ENCODE data around the gene ANTXR1.

DNA sequence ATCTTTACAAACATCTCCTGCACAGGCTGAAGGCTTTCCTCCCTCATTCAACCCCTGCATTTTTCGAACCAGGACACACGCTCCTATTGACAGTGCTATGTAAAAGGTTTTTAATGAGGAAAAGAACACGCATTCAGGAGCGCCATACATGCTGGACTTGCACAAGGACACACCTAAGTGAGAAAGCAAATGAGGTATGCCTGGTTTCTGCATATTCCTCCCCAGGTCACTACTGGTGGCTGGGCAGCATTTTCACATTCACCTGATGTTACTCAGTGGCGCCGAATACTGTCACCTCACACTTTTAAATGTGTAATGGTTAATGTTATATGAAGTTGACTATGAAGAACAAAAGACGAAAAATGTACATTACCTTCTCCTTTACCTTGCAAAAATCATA lies 150.6 kb downstream of the ANTXR1 start:
- TF ChIP-seq, protein P1, sequence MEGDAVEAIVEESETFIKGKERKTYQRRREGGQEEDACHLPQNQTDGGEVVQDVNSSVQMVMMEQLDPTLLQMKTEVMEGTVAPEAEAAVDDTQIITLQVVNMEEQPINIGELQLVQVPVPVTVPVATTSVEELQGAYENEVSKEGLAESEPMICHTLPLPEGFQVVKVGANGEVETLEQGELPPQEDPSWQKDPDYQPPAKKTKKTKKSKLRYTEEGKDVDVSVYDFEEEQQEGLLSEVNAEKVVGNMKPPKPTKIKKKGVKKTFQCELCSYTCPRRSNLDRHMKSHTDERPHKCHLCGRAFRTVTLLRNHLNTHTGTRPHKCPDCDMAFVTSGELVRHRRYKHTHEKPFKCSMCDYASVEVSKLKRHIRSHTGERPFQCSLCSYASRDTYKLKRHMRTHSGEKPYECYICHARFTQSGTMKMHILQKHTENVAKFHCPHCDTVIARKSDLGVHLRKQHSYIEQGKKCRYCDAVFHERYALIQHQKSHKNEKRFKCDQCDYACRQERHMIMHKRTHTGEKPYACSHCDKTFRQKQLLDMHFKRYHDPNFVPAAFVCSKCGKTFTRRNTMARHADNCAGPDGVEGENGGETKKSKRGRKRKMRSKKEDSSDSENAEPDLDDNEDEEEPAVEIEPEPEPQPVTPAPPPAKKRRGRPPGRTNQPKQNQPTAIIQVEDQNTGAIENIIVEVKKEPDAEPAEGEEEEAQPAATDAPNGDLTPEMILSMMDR (conservative IDR thresholded peaks at IDR 0.05; ENCODE audit: low read depth, low read length), result no peak
- no peak for TF ChIP-seq EZH2 (IDR thresholded peaks at IDR 0.05; ENCODE audit: borderline replicate concordance, low read depth, low read length, poor library complexity, severe bottlenecking)

Measured in A673 (cell line).